ENCODE results near the gene NUDT4. TPM values are rescaled to one million over a fixed set of nuclear protein-coding genes. Genes with fewer than 3 reads are reported as not detected.

NUDT4 gene
- total RNA-seq, result 10 to 100 TPM; 40.7 to 85.2 (median 46.0) TPM
- total RNA-seq (2013), result 39.6 TPM
- 39.4 to 135 (median 83.0) reads per million in 29 experiments for total RNA-seq

GRCh38 chr12:93377252-93378195, at the start of gene NUDT4:
TSS of gene NUDT4 (plus strand) at chr12:93377925. CDS start at chr12:93378323, 398 bp downstream.
- H3K27me3 ChIP-seq (replicated peaks in 1 of 2; ENCODE audit: control insufficient read depth in 2 of 2, extremely low read depth in 1 of 2, insufficient read depth in 2 of 2, low read length in 1 of 2), result no peaks in the 10 kb centered on the region
- H3K36me3 ChIP-seq (ENCODE audit: control insufficient read depth in 2 of 2, extremely low read depth in 1 of 2, insufficient read depth in 1 of 2, low read length in 1 of 2), result no peaks in the 10 kb centered on the region
- peak within 1 kb of the TSS; percentile 80 for H3K27ac ChIP-seq (ENCODE audit: low read length)
- ATAC-seq (replicated peaks in 1 of 4), result peak; percentile 86 to 91 (median 87)
- Mint-ChIP-seq H3K36me3 (no peaks in the 10 kb centered on the region), H3K4me1 (peaks cover 36 to 46% (median 37%) of the 10 kb centered on the region in 3 donors), H3K27me3 (no peaks in the 10 kb centered on the region), H3K9me3 (no peaks in the 10 kb centered on the region), H3K27ac (peak within 1 kb of the TSS; percentile 99 to 100), H3K4me3 (peak within 1 kb of the TSS; percentile 100)
- ChIA-PET POLR2A (interaction anchor here in 1 of 2 donors (0.8 kb wide), 1 partner anchor 34 kb away, joined by 3 read pairs; no protein-coding TSS in a partner anchor), CTCF (no interaction called here)
- peak within 1 kb of the TSS; percentile 61 to 84 for H3K4me3 ChIP-seq (ENCODE audit: control insufficient read depth in 1 of 2, extremely low read depth in 1 of 2, low read length in 1 of 2)
- 6% methylated on average over 27 of the region's 79 CpGs for WGBS (ENCODE audit: insufficient coverage)
- peaks cover 17 to 20% of the 10 kb centered on the region in 2 experiments for H3K4me1 ChIP-seq (ENCODE audit: control insufficient read depth in 1 of 2, extremely low read depth in 1 of 2, insufficient read depth in 2 of 2, low read length in 2 of 2)
- H3K9me3 ChIP-seq, result no peaks in the 10 kb centered on the region
- peak; percentile 92 to 99 (median 96) for DNase-seq

GRCh38 chr12:93333054-93333453, 44.7 kb upstream of the NUDT4 start:
- Mint-ChIP-seq H3K27ac (no peak overlapping the region), H3K4me3 (no peak overlapping the region), H3K9me3 (no peaks in the 10 kb centered on the region), H3K27me3 (peaks cover 0 to 2% of the 10 kb centered on the region in 2 donors), H3K4me1 (no peaks in the 10 kb centered on the region), H3K36me3 (no peaks in the 10 kb centered on the region)
- Histone ChIP-seq H3K4me1 (ENCODE audit: control insufficient read depth in 1 of 2, extremely low read depth in 1 of 2, insufficient read depth in 2 of 2, low read length in 2 of 2) (no peaks in the 10 kb centered on the region), H3K27ac (ENCODE audit: low read length) (no peak overlapping the region), H3K4me3 (ENCODE audit: control insufficient read depth in 1 of 2, extremely low read depth in 1 of 2, low read length in 1 of 2) (no peak overlapping the region), H3K27me3 (replicated peaks in 1 of 2; ENCODE audit: control insufficient read depth in 2 of 2, extremely low read depth in 1 of 2, insufficient read depth in 2 of 2, low read length in 1 of 2) (peaks cover 0 to 5% of the 10 kb centered on the region in 2 experiments), H3K36me3 (ENCODE audit: control insufficient read depth in 2 of 2, extremely low read depth in 1 of 2, insufficient read depth in 1 of 2, low read length in 1 of 2) (no peaks in the 10 kb centered on the region), H3K9me3 (no peaks in the 10 kb centered on the region)
- 50% methylated on average over 1 of the region's 3 CpGs for WGBS (ENCODE audit: insufficient coverage)
- CTCF ChIA-PET, result interaction anchor here in 1 of 2 donors (0.7 kb wide), 1 partner anchor 86 kb away, joined by 3 read pairs; no protein-coding TSS in a partner anchor
- POLR2A ChIA-PET, result interaction anchor here in 1 of 2 donors (0.7 kb wide), 1 partner anchor 1502 kb away, joined by 4 read pairs; no protein-coding TSS in a partner anchor
- DNase-seq, result no peak
- no peak for ATAC-seq (replicated peaks in 1 of 4)

GRCh38 chr12:93333828-93334227, 43.9 kb upstream of the NUDT4 start:
- no peaks in the 10 kb centered on the region for H3K9me3 Mint-ChIP-seq
- peaks cover 0 to 2% of the 10 kb centered on the region in 2 donors for H3K27me3 Mint-ChIP-seq
- no peak overlapping the region for H3K27ac Mint-ChIP-seq
- Histone ChIP-seq H3K27me3 (replicated peaks in 1 of 2; ENCODE audit: control insufficient read depth in 2 of 2, extremely low read depth in 1 of 2, insufficient read depth in 2 of 2, low read length in 1 of 2) (peaks cover 0 to 5% of the 10 kb centered on the region in 2 experiments), H3K4me3 (ENCODE audit: control insufficient read depth in 1 of 2, extremely low read depth in 1 of 2, low read length in 1 of 2) (no peak overlapping the region), H3K36me3 (ENCODE audit: control insufficient read depth in 2 of 2, extremely low read depth in 1 of 2, insufficient read depth in 1 of 2, low read length in 1 of 2) (no peaks in the 10 kb centered on the region), H3K9me3 (no peaks in the 10 kb centered on the region), H3K4me1 (ENCODE audit: control insufficient read depth in 1 of 2, extremely low read depth in 1 of 2, insufficient read depth in 2 of 2, low read length in 2 of 2) (no peaks in the 10 kb centered on the region), H3K27ac (ENCODE audit: low read length) (no peak overlapping the region)
- no CpG with 5 or more reads among the region's 3 CpGs for WGBS (ENCODE audit: insufficient coverage)
- no peak overlapping the region for H3K4me3 Mint-ChIP-seq
- DNase-seq, result no peak
- POLR2A ChIA-PET, result no interaction called here
- ATAC-seq (replicated peaks in 1 of 4), result no peak
- no peaks in the 10 kb centered on the region for H3K4me1 Mint-ChIP-seq
- H3K36me3 Mint-ChIP-seq, result no peaks in the 10 kb centered on the region
- CTCF ChIA-PET, result no interaction called here

GRCh38 chr12:93335603-93336162, 42.0 kb upstream of the NUDT4 start:
- CTCF ChIA-PET, result no interaction called here
- ATAC-seq (replicated peaks in 1 of 4), result no peak
- H3K9me3 ChIP-seq, result no peaks in the 10 kb centered on the region
- DNase-seq, result no peak
- no peak overlapping the region for H3K4me3 ChIP-seq (ENCODE audit: control insufficient read depth in 1 of 2, extremely low read depth in 1 of 2, low read length in 1 of 2)
- POLR2A ChIA-PET, result interaction anchor here in 1 of 2 donors (0.6 kb wide), 1 partner anchor 73 kb away, joined by 8 read pairs; no protein-coding TSS in a partner anchor
- H3K36me3 ChIP-seq (ENCODE audit: control insufficient read depth in 2 of 2, extremely low read depth in 1 of 2, insufficient read depth in 1 of 2, low read length in 1 of 2), result no peaks in the 10 kb centered on the region
- Mint-ChIP-seq H3K4me1 (no peaks in the 10 kb centered on the region), H3K27ac (no peak overlapping the region), H3K36me3 (no peaks in the 10 kb centered on the region), H3K4me3 (no peak overlapping the region), H3K27me3 (peaks cover 0 to 2% of the 10 kb centered on the region in 2 donors), H3K9me3 (no peaks in the 10 kb centered on the region)
- no peak overlapping the region for H3K27ac ChIP-seq (ENCODE audit: low read length)
- H3K4me1 ChIP-seq (ENCODE audit: control insufficient read depth in 1 of 2, extremely low read depth in 1 of 2, insufficient read depth in 2 of 2, low read length in 2 of 2), result no peaks in the 10 kb centered on the region
- H3K27me3 ChIP-seq (replicated peaks in 1 of 2; ENCODE audit: control insufficient read depth in 2 of 2, extremely low read depth in 1 of 2, insufficient read depth in 2 of 2, low read length in 1 of 2), result peaks cover 0 to 8% of the 10 kb centered on the region in 2 experiments
- 72% methylated on average over 5 of the region's 9 CpGs for WGBS (ENCODE audit: insufficient coverage)

GRCh38 chr12:93336291-93336741, 41.4 kb upstream of the NUDT4 start:
- POLR2A ChIA-PET, result interaction anchor here in 1 of 2 donors (0.6 kb wide), 1 partner anchor 73 kb away, joined by 8 read pairs; no protein-coding TSS in a partner anchor
- Mint-ChIP-seq H3K27ac (no peak overlapping the region), H3K36me3 (no peaks in the 10 kb centered on the region), H3K4me3 (no peak overlapping the region), H3K9me3 (no peaks in the 10 kb centered on the region), H3K27me3 (peaks cover 0 to 2% of the 10 kb centered on the region in 2 donors), H3K4me1 (no peaks in the 10 kb centered on the region)
- Histone ChIP-seq H3K4me1 (ENCODE audit: control insufficient read depth in 1 of 2, extremely low read depth in 1 of 2, insufficient read depth in 2 of 2, low read length in 2 of 2) (no peaks in the 10 kb centered on the region), H3K27ac (ENCODE audit: low read length) (no peak overlapping the region), H3K4me3 (ENCODE audit: control insufficient read depth in 1 of 2, extremely low read depth in 1 of 2, low read length in 1 of 2) (no peak overlapping the region), H3K27me3 (replicated peaks in 1 of 2; ENCODE audit: control insufficient read depth in 2 of 2, extremely low read depth in 1 of 2, insufficient read depth in 2 of 2, low read length in 1 of 2) (peaks cover 0 to 8% of the 10 kb centered on the region in 2 experiments), H3K9me3 (no peaks in the 10 kb centered on the region), H3K36me3 (ENCODE audit: control insufficient read depth in 2 of 2, extremely low read depth in 1 of 2, insufficient read depth in 1 of 2, low read length in 1 of 2) (no peaks in the 10 kb centered on the region)
- ATAC-seq (replicated peaks in 1 of 4), result no peak
- CTCF ChIA-PET, result no interaction called here
- no peak for DNase-seq
- no CpG with 5 or more reads among the region's 4 CpGs for WGBS (ENCODE audit: insufficient coverage)

- Mint-ChIP-seq H3K27ac (no peak overlapping the region), H3K27me3 (peaks cover 0 to 2% of the 10 kb centered on the region in 2 donors), H3K4me1 (no peaks in the 10 kb centered on the region), H3K36me3 (no peaks in the 10 kb centered on the region), H3K9me3 (no peaks in the 10 kb centered on the region), H3K4me3 (no peak overlapping the region)
- ATAC-seq (replicated peaks in 1 of 4) (no peak), DNase-seq (no peak)
- POLR2A ChIA-PET, result no interaction called here
- WGBS (ENCODE audit: insufficient coverage), result 96% methylated on average over 4 of the region's 7 CpGs
- peaks cover 0 to 8% of the 10 kb centered on the region in 2 experiments for H3K27me3 ChIP-seq (replicated peaks in 1 of 2; ENCODE audit: control insufficient read depth in 2 of 2, extremely low read depth in 1 of 2, insufficient read depth in 2 of 2, low read length in 1 of 2)
- H3K36me3 ChIP-seq (ENCODE audit: control insufficient read depth in 2 of 2, extremely low read depth in 1 of 2, insufficient read depth in 1 of 2, low read length in 1 of 2), result no peaks in the 10 kb centered on the region
- H3K4me3 ChIP-seq (ENCODE audit: control insufficient read depth in 1 of 2, extremely low read depth in 1 of 2, low read length in 1 of 2), result no peak overlapping the region
- H3K27ac ChIP-seq (ENCODE audit: low read length), result no peak overlapping the region
- H3K4me1 ChIP-seq (ENCODE audit: control insufficient read depth in 1 of 2, extremely low read depth in 1 of 2, insufficient read depth in 2 of 2, low read length in 2 of 2), result no peaks in the 10 kb centered on the region
- CTCF ChIA-PET, result no interaction called here
- no peaks in the 10 kb centered on the region for H3K9me3 ChIP-seq
Measured at GRCh38 chr12:93338598-93338997, 39.1 kb upstream of the NUDT4 start.
